Mesenchymal stem cell (in vitro differentiated cells and primary cell): ENCODE data around the gene MTRR.

Experiments
- DNase-seq: peaks from one replicate; pipeline ENCODE4 v3.0.0-alpha.2; 2013
- H2AFZ ChIP-seq: one replicate; pipeline ENCODE4 v1.6.1; 2013; ENCODE audit warnings: low read depth, mild to moderate bottlenecking, control low read depth, inconsistent platforms, low read length, moderate library complexity
- H2AK5ac ChIP-seq: 2 replicates; pipeline ENCODE4 v1.6.1; 2013; ENCODE audit warnings: low read length, moderate library complexity, mild to moderate bottlenecking, inconsistent platforms; ENCODE audit not compliant: severe bottlenecking
- H2BK120ac ChIP-seq: one replicate; pipeline ENCODE4 v1.6.1; 2013; ENCODE audit warnings: low read depth, mild to moderate bottlenecking, inconsistent platforms, low read length, moderate library complexity
- H2BK12ac ChIP-seq, 2 experiments: one replicate each; pipeline ENCODE4 v1.6.1; 2013; ENCODE audit warnings: inconsistent platforms in 2 of 2, low read length in 2 of 2, mild to moderate bottlenecking in 2 of 2, moderate library complexity in 2 of 2, control low read depth in 1 of 2
- H2BK15ac ChIP-seq: one replicate; pipeline ENCODE4 v1.6.1; 2013; ENCODE audit warnings: mild to moderate bottlenecking, low read depth, inconsistent platforms; ENCODE audit not compliant: poor library complexity, severe bottlenecking
- H2BK5ac ChIP-seq: 2 replicates; pipeline ENCODE4 v1.6.1; 2013; ENCODE audit warnings: low read depth, mild to moderate bottlenecking, low read length, control low read depth, inconsistent platforms; ENCODE audit not compliant: poor library complexity, severe bottlenecking
- H3K14ac ChIP-seq, 2 experiments: one replicate each; pipeline ENCODE4 v1.6.1; 2013; ENCODE audit warnings: inconsistent platforms in 2 of 2, low read length in 2 of 2, control low read depth in 1 of 2, mild to moderate bottlenecking in 1 of 2, moderate library complexity in 1 of 2
- H3K18ac ChIP-seq, 2 experiments: one replicate each; pipeline ENCODE4 v1.6.1; 2013; ENCODE audit warnings: inconsistent platforms in 2 of 2, low read length in 2 of 2, control low read depth in 1 of 2, low read depth in 1 of 2, mild to moderate bottlenecking in 1 of 2
- H3K23ac ChIP-seq, 2 experiments: one replicate each; pipeline ENCODE4 v1.6.1; 2013; ENCODE audit warnings: inconsistent platforms in 2 of 2, low read length in 2 of 2, mild to moderate bottlenecking in 2 of 2, moderate library complexity in 2 of 2, control low read depth in 1 of 2
- H3K27ac ChIP-seq: 2 replicates; pipeline ENCODE4 v1.5.1; 2013; ENCODE audit warnings: mild to moderate bottlenecking, moderate library complexity, low read length, control low read depth, inconsistent platforms; ENCODE audit not compliant: poor library complexity, severe bottlenecking
- H3K27me3 ChIP-seq, 2 experiments: 2 replicates each; pipeline versions ENCODE4 v1.6.1 to v1.7.0; 2013; ENCODE audit warnings: low read length in 2 of 2, mild to moderate bottlenecking in 2 of 2, moderate library complexity in 2 of 2, control low read depth in 1 of 2, inconsistent platforms in 1 of 2; ENCODE audit not compliant: control insufficient read depth in 1 of 2, insufficient read depth in 1 of 2
- H3K36me3 ChIP-seq, 2 experiments: 2 replicates each; pipeline versions ENCODE4 v1.6.1 to v1.7.0; 2013; ENCODE audit warnings: low read length in 2 of 2, control low read depth in 1 of 2, inconsistent platforms in 1 of 2, low read depth in 1 of 2, mild to moderate bottlenecking in 1 of 2; ENCODE audit not compliant: insufficient read depth in 2 of 2, control insufficient read depth in 1 of 2
- H3K4ac ChIP-seq, 2 experiments: one replicate each; pipeline ENCODE4 v1.6.1; 2013; ENCODE audit warnings: inconsistent platforms in 2 of 2, low read length in 2 of 2, mild to moderate bottlenecking in 2 of 2, moderate library complexity in 2 of 2, control low read depth in 1 of 2, low read depth in 1 of 2
- H3K4me1 ChIP-seq: 2 replicates; pipeline ENCODE4 v1.6.1; 2013; ENCODE audit warnings: low read depth, low read length, control low read depth; ENCODE audit not compliant: control insufficient read depth, insufficient read depth
- H3K4me2 ChIP-seq: 2 replicates; pipeline ENCODE4 v1.6.1; 2013; ENCODE audit warnings: low read length, mild to moderate bottlenecking, inconsistent platforms; ENCODE audit not compliant: poor library complexity, severe bottlenecking
- H3K4me3 ChIP-seq, 2 experiments: 2 replicates each; pipeline versions ENCODE4 v1.5.1 to v1.7.0; 2013; ENCODE audit warnings: low read length in 2 of 2, mild to moderate bottlenecking in 2 of 2, control low read depth in 1 of 2, low read depth in 1 of 2; ENCODE audit not compliant: insufficient read depth in 1 of 2
- H3K79me1 ChIP-seq: replicated peaks from 2 replicates; pipeline ENCODE4 v1.6.1; 2013; ENCODE audit warnings: mild to moderate bottlenecking, control low read depth, low read length, inconsistent platforms; ENCODE audit not compliant: poor library complexity, severe bottlenecking
- H3K9ac ChIP-seq: 2 replicates; pipeline ENCODE4 v1.7.0; 2013; ENCODE audit warnings: mild to moderate bottlenecking, low read length, moderate library complexity
- H3K9me3 ChIP-seq: 2 replicates; pipeline ENCODE4 v1.7.0; 2013; ENCODE audit warnings: mild to moderate bottlenecking, low read length; ENCODE audit not compliant: control insufficient read depth
- H4K8ac ChIP-seq: one replicate; pipeline ENCODE4 v1.6.1; 2013; ENCODE audit warnings: inconsistent platforms, mild to moderate bottlenecking, low read length, moderate library complexity
- H4K91ac ChIP-seq: one replicate; pipeline ENCODE4 v1.6.1; 2013; ENCODE audit warnings: mild to moderate bottlenecking, low read length, inconsistent platforms
- WGBS: methylation state at CpG from one replicate; pipeline ENCODE4 v1.1.7; 2013; ENCODE audit warnings: mixed read lengths; 5-methylcytosine and 5-hydroxymethylcytosine counted together

The MTRR gene

GRCh38 chr5:7855611-7856010 is 13.3 kb upstream of the MTRR start:
- H2AK5ac ChIP-seq: no peak overlapping the region
- no peak overlapping the region for H3K4me3 ChIP-seq
- H3K14ac ChIP-seq: no peak overlapping the region
- no peak overlapping the region for H4K8ac ChIP-seq
- 84% methylated on average over 3 of the region's 3 CpGs for WGBS
- no peaks in the 10 kb centered on the region for H3K79me1 ChIP-seq
- no peak overlapping the region for H3K27ac ChIP-seq
- no peak overlapping the region for H3K4ac ChIP-seq
- no peaks in the 10 kb centered on the region for H3K9me3 ChIP-seq
- DNase-seq: no peak
- H3K4me2 ChIP-seq: no peak overlapping the region
- H3K27me3 ChIP-seq: peaks cover 0 to 11% of the 10 kb centered on the region in 2 experiments
- no peak overlapping the region for H3K18ac ChIP-seq
- no peak overlapping the region for H2BK12ac ChIP-seq
- H2BK5ac ChIP-seq: no peak overlapping the region
- H4K91ac ChIP-seq: no peak overlapping the region
- H3K4me1 ChIP-seq: peaks cover 9% of the 10 kb centered on the region
- H3K23ac ChIP-seq: no peak overlapping the region
- H2BK15ac ChIP-seq: no peak overlapping the region
- no peak overlapping the region for H2AFZ ChIP-seq
- H2BK120ac ChIP-seq: no peak overlapping the region
- peaks cover 3 to 28% of the 10 kb centered on the region in 2 experiments for H3K36me3 ChIP-seq
- no peak overlapping the region for H3K9ac ChIP-seq

GRCh38 chr5:7856855-7857254 is 12.1 kb upstream of the MTRR start:
- no peak overlapping the region for H3K9ac ChIP-seq
- no peaks in the 10 kb centered on the region for H3K9me3 ChIP-seq
- H3K14ac ChIP-seq: no peak overlapping the region
- H3K79me1 ChIP-seq: no peaks in the 10 kb centered on the region
- no peak overlapping the region for H3K18ac ChIP-seq
- H2AFZ ChIP-seq: no peak overlapping the region
- peak; percentile 34 for DNase-seq
- H3K4me2 ChIP-seq: no peak overlapping the region
- H3K27me3 ChIP-seq: no peaks in the 10 kb centered on the region
- H4K91ac ChIP-seq: no peak overlapping the region
- no peak overlapping the region for H3K4ac ChIP-seq
- H2BK12ac ChIP-seq: no peak overlapping the region
- no peak overlapping the region for H3K4me3 ChIP-seq
- no peak overlapping the region for H4K8ac ChIP-seq
- H2BK120ac ChIP-seq: no peak overlapping the region
- H3K27ac ChIP-seq: no peak overlapping the region
- no peak overlapping the region for H3K23ac ChIP-seq
- H2AK5ac ChIP-seq: no peak overlapping the region
- WGBS: 94% methylated on average over 2 of the region's 2 CpGs
- H3K4me1 ChIP-seq: peaks cover 2% of the 10 kb centered on the region
- no peak overlapping the region for H2BK5ac ChIP-seq
- H2BK15ac ChIP-seq: no peak overlapping the region
- H3K36me3 ChIP-seq: peaks cover 3 to 40% of the 10 kb centered on the region in 2 experiments

GRCh38 chr5:7857361-7857760 is 11.6 kb upstream of the MTRR start:
- peaks cover under 1% of the 10 kb centered on the region for H3K4me1 ChIP-seq
- H4K91ac ChIP-seq: no peak overlapping the region
- no peak overlapping the region for H3K4me2 ChIP-seq
- no peak overlapping the region for H2AK5ac ChIP-seq
- H3K27ac ChIP-seq: no peak overlapping the region
- peaks cover 6 to 45% of the 10 kb centered on the region in 2 experiments for H3K36me3 ChIP-seq
- H3K4me3 ChIP-seq: no peak overlapping the region
- H4K8ac ChIP-seq: no peak overlapping the region
- no peak overlapping the region for H2BK120ac ChIP-seq
- no peak for DNase-seq
- no peaks in the 10 kb centered on the region for H3K79me1 ChIP-seq
- H2BK5ac ChIP-seq: no peak overlapping the region
- H2AFZ ChIP-seq: no peak overlapping the region
- H2BK12ac ChIP-seq: no peak overlapping the region
- H3K4ac ChIP-seq: no peak overlapping the region
- H3K14ac ChIP-seq: no peak overlapping the region
- 79% methylated on average over 5 of the region's 5 CpGs for WGBS
- no peak overlapping the region for H3K18ac ChIP-seq
- H3K9ac ChIP-seq: no peak overlapping the region
- H3K27me3 ChIP-seq: no peaks in the 10 kb centered on the region
- no peak overlapping the region for H2BK15ac ChIP-seq
- H3K9me3 ChIP-seq: no peaks in the 10 kb centered on the region
- H3K23ac ChIP-seq: no peak overlapping the region

GRCh38 chr5:7857926-7858632 is 10.9 kb upstream of the MTRR start:
- Histone ChIP-seq H3K36me3 (peaks cover 6 to 52% of the 10 kb centered on the region in 2 experiments), H3K79me1 (no peaks in the 10 kb centered on the region)
- WGBS: 76% methylated on average over 7 of the region's 9 CpGs

More at GRCh38 chr5:7857926-7858632, 10.9 kb upstream of the MTRR start:
- no peaks in the 10 kb centered on the region for H3K27me3 ChIP-seq
- H2BK5ac ChIP-seq: no peak overlapping the region
- DNase-seq: no peak
- H3K4me3 ChIP-seq: no peak overlapping the region
- no peaks in the 10 kb centered on the region for H3K4me1 ChIP-seq
- H2AK5ac ChIP-seq: no peak overlapping the region
- no peak overlapping the region for H3K14ac ChIP-seq
- no peak overlapping the region for H3K4ac ChIP-seq
- no peak overlapping the region for H4K91ac ChIP-seq
- H3K27ac ChIP-seq: no peak overlapping the region
- H3K18ac ChIP-seq: no peak overlapping the region
- no peak overlapping the region for H2AFZ ChIP-seq
- no peak overlapping the region for H3K23ac ChIP-seq
- no peak overlapping the region for H2BK12ac ChIP-seq
- no peak overlapping the region for H4K8ac ChIP-seq
- no peak overlapping the region for H2BK15ac ChIP-seq
- H3K9ac ChIP-seq: no peak overlapping the region
- H2BK120ac ChIP-seq: no peak overlapping the region
- no peak overlapping the region for H3K4me2 ChIP-seq
- H3K9me3 ChIP-seq: no peaks in the 10 kb centered on the region
